B cell (primary cell): ENCODE results near the gene SPATA3. TPM values are rescaled to one million over a fixed set of nuclear protein-coding genes. Genes with fewer than 3 reads are reported as not detected.
"Not testable (repeated sequence)": the region's sequence is repeated elsewhere in the genome, so short reads cannot be mapped to it uniquely, and the experiment has no call there.

Experiments
- ATAC-seq: fragments of 200-7000 bp; cut with Tn5 transposase; one replicate; pipeline ENCODE4 v1.10.0; 2021; ENCODE audit warnings: low read depth, mild to moderate bottlenecking, moderate number of reproducible peaks, moderate library complexity
- CTCF ChIA-PET: fragments of 350-600 bp; sonication (Branson Sonifier 250); formaldehyde crosslinking; loops from one replicate; lab custom pipeline; 2021; ENCODE audit warnings: antibody characterized with exemption, inconsistent platforms; lab: Charles Lee
- POLR2A ChIA-PET: fragments of 350-600 bp; sonication (Branson Sonifier 250); formaldehyde crosslinking; loops from one replicate; lab custom pipeline; 2021; ENCODE audit warnings: antibody characterized with exemption; lab: Charles Lee
- DNase-seq: peaks from one replicate; pipeline ENCODE4 v3.0.0; 2013
- H2AFZ ChIP-seq: 2 replicates; pipeline ENCODE4 v1.6.1; 2012; ENCODE audit warnings: mild to moderate bottlenecking, low read depth, low read length; ENCODE audit not compliant: insufficient read depth, poor library complexity, severe bottlenecking
- H3K27ac ChIP-seq, 2 donors: 1 replicate in 1 of 2; 2 replicates in 1 of 2; pipeline ENCODE4 v1.5.1; 2012 to 2013; ENCODE audit warnings: low read length in 2 of 2, mild to moderate bottlenecking in 2 of 2, moderate library complexity in 1 of 2
- H3K27me3 ChIP-seq, 4 experiments: fragments of 200-600 bp in 1 of 4; sonication (generic) in 1 of 4; replicated peaks in 1 of 4; 1 replicate in 2 of 4; 2 replicates in 2 of 4; pipeline versions ENCODE4 v1.6.1 to v1.7.0; 2013 to 2016; ENCODE audit warnings: low read length in 3 of 4, mild to moderate bottlenecking in 2 of 4, mixed read lengths in 1 of 4, moderate library complexity in 1 of 4; ENCODE audit not compliant: insufficient read depth in 4 of 4, control insufficient read depth in 3 of 4; ENCODE audit errors: control extremely low read depth in 1 of 4
- H3K36me3 ChIP-seq, 2 experiments: replicated peaks in 1 of 2; 1 replicate in 1 of 2; 2 replicates in 1 of 2; pipeline versions ENCODE4 v1.6.1 to v1.7.1; 2013; ENCODE audit warnings: low read length in 1 of 2; ENCODE audit not compliant: insufficient read depth in 2 of 2, control insufficient read depth in 1 of 2; ENCODE audit errors: control extremely low read depth in 1 of 2, extremely low read depth in 1 of 2
- H3K4me1 ChIP-seq, 2 donors: fragments of 200-600 bp in 1 of 2; sonication (generic) in 1 of 2; 1 replicate in 1 of 2; 2 replicates in 1 of 2; pipeline versions ENCODE4 v1.5.1 to v1.6.1; 2013 to 2017; ENCODE audit warnings: low read length in 2 of 2; ENCODE audit not compliant: control insufficient read depth in 2 of 2, insufficient read depth in 2 of 2
- H3K4me2 ChIP-seq: replicated peaks from 2 replicates; pipeline ENCODE3; 2012; ENCODE audit warnings: mild to moderate bottlenecking, low read depth, low read length; ENCODE audit not compliant: poor library complexity, severe bottlenecking
- H3K4me3 ChIP-seq, 5 experiments: fragments of 200-600 bp in 1 of 5; sonication (generic) in 1 of 5; 1 replicate in 3 of 5; 2 replicates in 2 of 5; pipeline versions ENCODE4 v1.5.1 to v1.7.0; 2011 to 2016; ENCODE audit warnings: low read length in 4 of 5, mild to moderate bottlenecking in 4 of 5, low read depth in 2 of 5, control low read depth in 1 of 5, moderate library complexity in 1 of 5; ENCODE audit not compliant: insufficient read depth in 1 of 5; ENCODE audit errors: control extremely low read depth in 1 of 5, extremely low read depth in 1 of 5
- H3K79me2 ChIP-seq: fragments of 200-600 bp; sonication (generic); one replicate; pipeline ENCODE4 v1.6.0; 2016; ENCODE audit warnings: low read length; ENCODE audit not compliant: control insufficient read depth, insufficient read depth
- H3K9ac ChIP-seq: fragments of 200-600 bp; sonication (generic); 2 replicates; pipeline ENCODE4 v1.6.1; 2017; ENCODE audit warnings: mild to moderate bottlenecking, low read length, moderate library complexity
- H3K9me3 ChIP-seq, 3 donors: one replicate each; pipeline versions ENCODE4 v1.6.1 to v1.7.1; 2013; ENCODE audit warnings: low read length in 2 of 3; ENCODE audit not compliant: control insufficient read depth in 2 of 3, insufficient read depth in 1 of 3; ENCODE audit errors: control extremely low read depth in 1 of 3
- H4K20me1 ChIP-seq: 2 replicates; pipeline ENCODE4 v1.6.0; 2012; ENCODE audit warnings: mild to moderate bottlenecking, low read length; ENCODE audit not compliant: insufficient read depth, control insufficient read depth, poor library complexity, severe bottlenecking
- H3K27ac Mint-ChIP-seq: one replicate; pipeline ENCODE4 v1.8.0; 2021; ENCODE audit warnings: mixed read lengths
- H3K27me3 Mint-ChIP-seq: one replicate; pipeline ENCODE4 v1.8.0; 2021; ENCODE audit warnings: mixed read lengths
- H3K4me1 Mint-ChIP-seq: one replicate; pipeline ENCODE4 v1.8.0; 2021; ENCODE audit warnings: mixed read lengths
- H3K4me3 Mint-ChIP-seq: one replicate; pipeline ENCODE4 v1.8.0; 2021; ENCODE audit warnings: mixed read lengths
- H3K9me3 Mint-ChIP-seq: one replicate; pipeline ENCODE4 v1.8.0; 2022; ENCODE audit warnings: mixed read lengths; ENCODE audit not compliant: insufficient read depth
- EZH2 ChIP-seq: IDR thresholded peaks from 2 replicates; pipeline ENCODE4 v1.6.1; 2012; ENCODE audit warnings: borderline replicate concordance, low read depth, mild to moderate bottlenecking, moderate library complexity, low read length; ENCODE audit not compliant: insufficient read depth, poor library complexity, severe bottlenecking
- WGBS: methylation state at CpG from one replicate; pipeline ENCODE4 v1.1.5; 2013; ENCODE audit warnings: missing lambda C conversion rate; ENCODE audit not compliant: insufficient coverage; 5-methylcytosine and 5-hydroxymethylcytosine counted together
- intact Hi-C: fragments of 100-400 bp; cut with micrococcal nuclease; formaldehyde crosslinking; loops from one replicate; pipeline ENCODE4 v1.10.0; 2022
- polyA plus RNA-seq: library from polyadenylated mRNA; depleted of rRNA; stranded (reverse); fragments of >200 nt; gene quantifications from 2 replicates; pipeline ENCODE4 v1.2.3, GENCODE V29; 2012
- total RNA-seq, 2 donors: library from RNA; stranded (reverse); fragments of 120-200 nt in 1 of 2; gene quantifications; 1 replicate in 1 of 2; 2 replicates in 1 of 2; pipeline versions ENCODE4 v1.2.3 to v1.2.4, GENCODE V29; 2013 to 2022
- TF ChIP-seq, protein P1 (sequence below): fragments of 200-600 bp; IDR thresholded peaks from one replicate; pipeline ENCODE4 v1.8.0; 2022; ENCODE audit warnings: antibody characterized with exemption, mild to moderate bottlenecking

Gene SPATA3
- total and polyA plus RNA-seq, 2 donors (not counting 1 experiment from before 2014, with no cell fraction given) = not detected

DNA sequence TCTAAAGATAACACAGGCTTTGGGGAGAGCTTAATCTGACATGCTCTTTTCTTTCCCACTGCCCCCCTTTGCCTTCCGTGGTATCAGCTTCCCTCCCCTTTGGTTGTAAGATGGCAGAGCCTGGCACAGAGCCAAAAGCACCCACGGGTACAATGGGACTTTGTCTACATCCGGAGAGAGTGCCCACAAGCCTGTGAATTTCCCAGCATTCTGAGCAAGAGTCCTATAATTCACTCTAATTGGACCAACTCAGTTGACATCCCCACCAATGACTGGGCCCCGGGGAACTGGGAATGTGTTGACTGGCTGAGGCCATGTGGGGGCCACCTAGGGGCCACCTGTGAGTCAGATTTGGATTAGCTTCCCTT, 21.3 kb downstream of the SPATA3 start:
- intact Hi-C loops = no loop called here
- DNase-seq = no peak
- Mint-ChIP-seq H3K9me3 (no peaks in the 10 kb centered on the region), H3K27ac (no peak overlapping the region), H3K4me1 (no peaks in the 10 kb centered on the region), H3K27me3 (peaks cover 40% of the 10 kb centered on the region), H3K4me3 (no peak overlapping the region)
- TF ChIP-seq EZH2 = no peak
- TF ChIP-seq, protein P1, sequence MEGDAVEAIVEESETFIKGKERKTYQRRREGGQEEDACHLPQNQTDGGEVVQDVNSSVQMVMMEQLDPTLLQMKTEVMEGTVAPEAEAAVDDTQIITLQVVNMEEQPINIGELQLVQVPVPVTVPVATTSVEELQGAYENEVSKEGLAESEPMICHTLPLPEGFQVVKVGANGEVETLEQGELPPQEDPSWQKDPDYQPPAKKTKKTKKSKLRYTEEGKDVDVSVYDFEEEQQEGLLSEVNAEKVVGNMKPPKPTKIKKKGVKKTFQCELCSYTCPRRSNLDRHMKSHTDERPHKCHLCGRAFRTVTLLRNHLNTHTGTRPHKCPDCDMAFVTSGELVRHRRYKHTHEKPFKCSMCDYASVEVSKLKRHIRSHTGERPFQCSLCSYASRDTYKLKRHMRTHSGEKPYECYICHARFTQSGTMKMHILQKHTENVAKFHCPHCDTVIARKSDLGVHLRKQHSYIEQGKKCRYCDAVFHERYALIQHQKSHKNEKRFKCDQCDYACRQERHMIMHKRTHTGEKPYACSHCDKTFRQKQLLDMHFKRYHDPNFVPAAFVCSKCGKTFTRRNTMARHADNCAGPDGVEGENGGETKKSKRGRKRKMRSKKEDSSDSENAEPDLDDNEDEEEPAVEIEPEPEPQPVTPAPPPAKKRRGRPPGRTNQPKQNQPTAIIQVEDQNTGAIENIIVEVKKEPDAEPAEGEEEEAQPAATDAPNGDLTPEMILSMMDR = no peak
- H4K20me1 ChIP-seq = no peaks in the 10 kb centered on the region
- H3K4me1 ChIP-seq = no peaks in the 10 kb centered on the region
- peaks cover 0 to 11% (median 2%) of the 10 kb centered on the region in 4 experiments for H3K27me3 ChIP-seq
- no peak for ATAC-seq
- no CpG with 5 or more reads among the region's 4 CpGs for WGBS
- no peak overlapping the region for H3K9ac ChIP-seq
- no peak overlapping the region for H3K27ac ChIP-seq
- no peaks in the 10 kb centered on the region for H3K79me2 ChIP-seq
- peaks cover 0 to 2% (median 0%) of the 10 kb centered on the region in 3 donors for H3K9me3 ChIP-seq
- POLR2A ChIA-PET = no interaction called here
- H3K4me3 ChIP-seq = no peak overlapping the region
- H3K4me2 ChIP-seq = no peak overlapping the region
- no peaks in the 10 kb centered on the region for H3K36me3 ChIP-seq
- CTCF ChIA-PET = interaction anchor here (0.7 kb wide), 1 partner anchor 13 kb away, joined by 5 read pairs; no protein-coding TSS in a partner anchor
- H2AFZ ChIP-seq = no peak overlapping the region

DNA sequence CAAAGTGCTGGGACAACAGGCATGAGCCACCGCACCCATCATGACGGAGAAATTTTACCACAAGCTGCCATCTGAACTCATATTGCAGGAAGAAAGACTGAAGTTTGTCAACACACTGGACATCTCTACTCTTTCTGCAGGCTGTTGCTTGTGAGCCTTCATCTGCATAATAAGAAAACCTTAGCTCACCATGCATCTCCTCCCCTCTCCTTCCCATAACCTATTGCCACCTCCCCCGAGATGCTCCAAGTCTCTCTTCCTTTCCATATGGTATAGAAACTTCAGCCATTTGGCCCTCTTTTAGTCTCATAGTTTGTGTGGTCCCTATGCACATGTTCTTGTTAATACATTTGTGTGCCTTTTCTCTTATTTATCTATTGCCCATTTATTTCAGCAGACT, 22.3 kb downstream of the SPATA3 start:
- no peaks in the 10 kb centered on the region for H3K79me2 ChIP-seq
- H3K9ac ChIP-seq = no peak overlapping the region
- H3K9me3 ChIP-seq = peaks cover 0 to 2% (median 0%) of the 10 kb centered on the region in 3 donors
- ATAC-seq (no peak), DNase-seq (no peak)
- H4K20me1 ChIP-seq = no peaks in the 10 kb centered on the region
- no peak for TF ChIP-seq EZH2
- TF ChIP-seq, protein P1 = no peak
- no peak overlapping the region for H2AFZ ChIP-seq
- ChIA-PET CTCF (no interaction called here), POLR2A (no interaction called here)
- no peak overlapping the region for H3K27ac ChIP-seq
- H3K27me3 ChIP-seq = peaks cover 0 to 9% (median 2%) of the 10 kb centered on the region in 4 experiments
- H3K36me3 ChIP-seq = no peaks in the 10 kb centered on the region
- Mint-ChIP-seq H3K4me3 (no peak overlapping the region), H3K4me1 (no peaks in the 10 kb centered on the region), H3K27ac (no peak overlapping the region), H3K27me3 (peaks cover 36% of the 10 kb centered on the region), H3K9me3 (no peaks in the 10 kb centered on the region)
- no peak overlapping the region for H3K4me2 ChIP-seq
- no peaks in the 10 kb centered on the region for H3K4me1 ChIP-seq
- intact Hi-C loops = no loop called here
- 95% methylated on average over 2 of the region's 3 CpGs for WGBS
- H3K4me3 ChIP-seq = no peak overlapping the region

DNA sequence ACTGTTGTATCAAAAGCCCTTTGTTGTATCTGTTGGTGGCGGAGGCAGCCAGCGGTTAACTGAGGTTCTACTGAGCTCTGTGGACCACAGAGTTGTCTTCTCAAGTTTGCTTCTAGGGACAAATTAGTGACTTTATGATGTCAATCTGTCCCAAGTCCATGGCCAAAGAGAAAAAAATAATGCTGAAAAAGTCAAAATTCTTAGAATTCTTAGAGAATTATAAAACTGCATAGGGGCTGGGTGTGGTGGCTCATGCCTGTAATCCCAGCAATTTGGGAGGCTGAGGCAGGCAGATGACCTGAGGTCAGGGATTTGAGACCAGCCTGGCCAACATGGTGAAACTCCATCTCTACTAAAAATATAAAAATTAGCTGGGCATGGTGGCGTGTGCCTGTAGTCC, 29.1 kb downstream of the SPATA3 start:
- H2AFZ ChIP-seq, H3K27ac ChIP-seq, H3K9me3 ChIP-seq, H3K4me1 ChIP-seq, intact Hi-C loops, H3K4me2 ChIP-seq, H3K4me3 ChIP-seq, H3K9me3 Mint-ChIP-seq, ATAC-seq, H3K9ac ChIP-seq, H3K4me1 Mint-ChIP-seq, H3K4me3 Mint-ChIP-seq, H3K79me2 ChIP-seq, CTCF ChIA-PET, H3K36me3 ChIP-seq, H3K27me3 ChIP-seq, POLR2A ChIA-PET, H4K20me1 ChIP-seq, DNase-seq, H3K27ac Mint-ChIP-seq: not testable (repeated sequence)
- 88% methylated on average over 3 of the region's 3 CpGs for WGBS
- peaks cover 25% of the 10 kb centered on the region for H3K27me3 Mint-ChIP-seq
